ENCODE results near the gene CYFIP2. TPM values are rescaled to one million over a fixed set of nuclear protein-coding genes. Genes with fewer than 3 reads are reported as not detected.
"Not testable (repeated sequence)": the region's sequence is repeated elsewhere in the genome, so short reads cannot be mapped to it uniquely, and the experiment has no call there.

Gene CYFIP2
- total and polyA plus RNA-seq, 7 experiments from 2014 or later = 386 to 755 (median 431) TPM

DNA sequence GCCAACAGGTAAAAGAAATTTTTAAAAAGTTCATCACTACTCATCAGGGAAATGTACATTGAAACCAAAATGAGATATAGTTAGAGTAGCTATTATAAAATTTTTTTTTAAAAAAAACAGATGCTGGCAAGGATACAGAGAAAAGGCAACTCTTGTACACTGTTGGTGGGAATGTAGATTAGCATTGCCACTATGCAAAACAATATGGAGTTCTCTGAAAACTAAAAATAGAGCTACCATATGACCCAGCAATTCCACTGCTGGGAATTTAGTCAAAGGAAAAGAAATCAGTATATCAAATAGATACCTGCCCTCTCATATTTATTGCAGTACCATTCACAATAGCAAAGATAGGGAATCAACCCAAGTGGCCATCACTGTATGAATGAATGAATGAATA lies 149.9 kb downstream of the CYFIP2 start:
- DNase-seq (no peak), ATAC-seq (no peak)
- no peaks in the 10 kb centered on the region for H3K36me3 ChIP-seq (ENCODE audit: control insufficient read depth in 2 of 3, insufficient read depth in 3 of 3, low read length in 3 of 3)
- H3K9me3 Mint-ChIP-seq = peaks cover 4 to 50% (median 15%) of the 10 kb centered on the region in 11 donors
- no peak overlapping the region for H3K27ac ChIP-seq (ENCODE audit: low read depth, low read length)
- intact Hi-C loops (cut with micrococcal nuclease) = no loop called here
- POLR2A ChIA-PET = no interaction called here
- H3K4me3 Mint-ChIP-seq = no peak overlapping the region
- H3K4me1 Mint-ChIP-seq = peaks cover 0 to 3% (median 0%) of the 10 kb centered on the region in 7 donors
- no peaks in the 10 kb centered on the region for H3K27me3 ChIP-seq (ENCODE audit: control insufficient read depth in 2 of 2, insufficient read depth in 2 of 2, low read length in 2 of 2)
- peaks cover 0 to 52% (median 16%) of the 10 kb centered on the region in 5 donors for H3K27me3 Mint-ChIP-seq
- H3K36me3 Mint-ChIP-seq = peaks cover 0 to 11% (median 3%) of the 10 kb centered on the region in 5 donors
- CTCF ChIA-PET = no interaction called here
- H3K9me3 ChIP-seq (ENCODE audit: control insufficient read depth in 2 of 3, low read length in 3 of 3) = no peaks in the 10 kb centered on the region
- no peaks in the 10 kb centered on the region for H3K4me1 ChIP-seq (ENCODE audit: control insufficient read depth in 2 of 2, insufficient read depth in 2 of 2, low read length in 2 of 2)
- H3K4me3 ChIP-seq (ENCODE audit: low read length) = no peak overlapping the region
- H3K27ac Mint-ChIP-seq = no peak overlapping the region

DNA sequence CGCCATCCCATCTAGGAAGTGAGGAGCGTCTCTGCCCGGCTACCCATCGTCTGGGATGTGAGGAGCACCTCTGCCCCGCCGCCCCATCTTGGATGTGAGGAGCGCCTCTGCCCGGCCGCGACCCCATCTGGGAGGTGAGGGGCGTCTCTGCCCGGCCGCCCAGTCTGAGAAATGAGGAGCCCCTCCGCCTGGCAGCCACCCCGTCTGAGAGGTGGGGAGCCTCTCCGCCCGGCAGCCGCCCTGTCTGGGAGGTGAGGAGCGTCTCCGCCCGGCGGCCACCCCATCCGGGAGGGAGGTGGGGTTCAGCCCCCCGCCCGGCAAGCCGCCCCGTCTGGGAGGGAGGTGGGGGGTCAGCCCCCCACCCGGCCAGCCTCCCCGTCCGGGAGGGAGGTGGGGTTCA lies 153.6 kb downstream of the CYFIP2 start:
- H3K27ac Mint-ChIP-seq; H3K4me1 ChIP-seq (ENCODE audit: control insufficient read depth in 2 of 2, insufficient read depth in 2 of 2, low read length in 2 of 2); DNase-seq; H3K9me3 ChIP-seq (ENCODE audit: control insufficient read depth in 2 of 3, low read length in 3 of 3); CTCF ChIA-PET; H3K27ac ChIP-seq (ENCODE audit: low read depth, low read length); H3K4me3 ChIP-seq (ENCODE audit: low read length); H3K36me3 ChIP-seq (ENCODE audit: control insufficient read depth in 2 of 3, insufficient read depth in 3 of 3, low read length in 3 of 3); H3K4me1 Mint-ChIP-seq; H3K4me3 Mint-ChIP-seq; H3K36me3 Mint-ChIP-seq; POLR2A ChIA-PET; intact Hi-C loops (cut with micrococcal nuclease); ATAC-seq; H3K27me3 ChIP-seq (ENCODE audit: control insufficient read depth in 2 of 2, insufficient read depth in 2 of 2, low read length in 2 of 2): not testable (repeated sequence)
- Mint-ChIP-seq H3K9me3 (peaks cover 0 to 40% (median 13%) of the 10 kb centered on the region in 11 donors), H3K27me3 (peaks cover 0 to 30% (median 0%) of the 10 kb centered on the region in 5 donors)

DNA sequence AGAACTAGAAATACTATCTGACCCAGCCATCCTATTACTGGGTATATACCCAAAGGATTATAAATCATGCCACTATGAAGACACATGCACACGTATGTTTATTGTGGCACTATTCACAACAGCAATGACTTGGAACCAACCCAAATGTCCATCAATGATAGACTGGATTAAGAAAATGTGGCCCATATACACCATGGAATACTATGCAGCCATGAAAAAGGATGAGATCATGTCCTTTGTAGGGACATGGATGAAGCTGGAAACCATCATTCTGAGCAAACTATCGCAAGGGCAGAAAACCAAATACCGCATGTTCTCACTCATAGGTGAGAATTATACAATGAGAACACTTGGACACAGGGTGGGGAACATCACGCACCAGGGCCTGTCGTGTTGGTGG lies 164.0 kb downstream of the CYFIP2 start:
- POLR2A ChIA-PET = not testable (repeated sequence)
- intact Hi-C loops (cut with micrococcal nuclease) = loop anchor here (5.0 kb wide), 2 partner anchors 47 to 242 kb away; partner anchors contain the start of gene C5orf52 (in 1 of the 2)

DNA sequence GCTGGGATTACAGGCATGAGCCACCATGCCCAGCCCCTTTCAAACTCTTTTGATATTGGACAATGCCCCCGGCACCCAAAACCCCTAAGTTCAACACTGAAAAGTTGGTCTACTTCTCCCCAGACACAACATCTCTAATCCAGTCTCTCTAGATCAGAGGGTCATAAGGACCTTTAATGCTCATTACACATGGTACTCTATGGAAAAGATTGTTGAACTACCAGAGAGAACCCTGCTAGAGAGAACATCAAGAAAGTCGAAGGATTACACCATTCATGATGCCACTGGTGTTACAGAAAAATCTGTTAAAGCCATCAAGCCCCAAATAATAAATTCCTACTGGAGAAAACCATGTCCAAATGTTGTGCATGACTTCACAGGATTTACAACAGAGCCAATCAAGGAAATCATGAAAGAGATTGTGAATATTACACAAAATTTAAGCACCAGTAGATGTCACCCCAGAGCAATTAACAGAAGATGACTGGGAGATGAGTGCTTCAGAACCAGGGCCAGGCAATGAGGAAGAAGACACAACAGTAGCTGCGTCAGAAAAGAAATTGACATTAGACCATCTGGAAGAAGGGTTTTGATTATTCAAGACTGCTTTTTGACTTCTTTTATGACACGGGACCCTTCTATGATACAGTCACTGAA lies 165.7 kb downstream of the CYFIP2 start:
- Mint-ChIP-seq H3K27ac (no peak overlapping the region), H3K36me3 (peaks cover 0 to 9% (median 0%) of the 10 kb centered on the region in 5 donors), H3K9me3 (peaks cover 0 to 8% (median 0%) of the 10 kb centered on the region in 11 donors), H3K4me3 (peak overlapping the region in 1 of 10 donors; percentile 57), H3K27me3 (peaks cover 0 to 28% (median 0%) of the 10 kb centered on the region in 5 donors), H3K4me1 (peaks cover 0 to 9% (median 7%) of the 10 kb centered on the region in 7 donors)
- DNase-seq (peak in 7 of 9 donors; percentile 19 to 60 (median 38)), ATAC-seq (peak; percentile 91)
- no peaks in the 10 kb centered on the region for H3K4me1 ChIP-seq (ENCODE audit: control insufficient read depth in 2 of 2, insufficient read depth in 2 of 2, low read length in 2 of 2)
- no peak overlapping the region for H3K27ac ChIP-seq (ENCODE audit: low read depth, low read length)
- H3K36me3 ChIP-seq (ENCODE audit: control insufficient read depth in 2 of 3, insufficient read depth in 3 of 3, low read length in 3 of 3) = no peaks in the 10 kb centered on the region
- intact Hi-C loops (cut with micrococcal nuclease) = loop anchor here (1.0 to 5.0 kb wide), 6 partner anchors 39 to 312 kb away; partner anchors contain the start of genes LSM11 (in 2 of the 2) and C5orf52 (in 1 of the 2)
- no peak overlapping the region for H3K4me3 ChIP-seq (ENCODE audit: low read length)
- H3K27me3 ChIP-seq (ENCODE audit: control insufficient read depth in 2 of 2, insufficient read depth in 2 of 2, low read length in 2 of 2) = no peaks in the 10 kb centered on the region
- CTCF ChIA-PET = interaction anchor here (0.5 to 3.2 kb wide), 4 partner anchors 287 to 376 kb away, joined by 3 to 16 read pairs (median 6); partner anchors contain the start of gene LSM11
- no peaks in the 10 kb centered on the region for H3K9me3 ChIP-seq (ENCODE audit: control insufficient read depth in 2 of 3, low read length in 3 of 3)
- POLR2A ChIA-PET = no interaction called here

More for the DNA sequence above, 164.0 kb downstream of the CYFIP2 start:
- H3K27me3 ChIP-seq (ENCODE audit: control insufficient read depth in 2 of 2, insufficient read depth in 2 of 2, low read length in 2 of 2); H3K27ac ChIP-seq (ENCODE audit: low read depth, low read length); CTCF ChIA-PET; H3K36me3 ChIP-seq (ENCODE audit: control insufficient read depth in 2 of 3, insufficient read depth in 3 of 3, low read length in 3 of 3); H3K4me1 Mint-ChIP-seq; H3K9me3 ChIP-seq (ENCODE audit: control insufficient read depth in 2 of 3, low read length in 3 of 3); H3K27ac Mint-ChIP-seq; ATAC-seq; H3K4me3 Mint-ChIP-seq; DNase-seq; H3K4me3 ChIP-seq (ENCODE audit: low read length); H3K9me3 Mint-ChIP-seq; H3K4me1 ChIP-seq (ENCODE audit: control insufficient read depth in 2 of 2, insufficient read depth in 2 of 2, low read length in 2 of 2): not testable (repeated sequence)
- Mint-ChIP-seq H3K27me3 (peaks cover 0 to 39% (median 0%) of the 10 kb centered on the region in 5 donors), H3K36me3 (peaks cover 0 to 10% (median 0%) of the 10 kb centered on the region in 5 donors)

DNA sequence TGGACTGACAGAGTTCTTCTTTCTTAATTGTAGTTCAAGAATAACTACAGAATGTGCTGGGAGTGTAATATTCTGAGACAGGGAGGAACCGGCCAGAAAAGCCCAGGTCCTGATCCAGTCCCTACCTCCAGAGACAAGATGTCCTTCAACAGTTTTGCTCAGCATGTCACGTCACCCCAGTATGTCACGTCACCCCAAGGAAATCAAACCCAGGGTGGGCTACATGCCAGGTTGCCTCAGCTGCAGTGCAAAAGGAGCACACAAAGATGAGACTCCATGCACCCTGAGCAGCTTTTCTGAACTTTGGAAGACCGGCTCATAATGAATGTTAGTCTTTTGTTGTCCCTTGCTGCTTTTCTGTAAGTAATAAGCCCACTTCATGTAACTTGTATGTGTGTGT lies 168.2 kb downstream of the CYFIP2 start:
- peaks cover 0 to 9% (median 0%) of the 10 kb centered on the region in 5 donors for H3K27me3 Mint-ChIP-seq
- Histone ChIP-seq H3K36me3 (ENCODE audit: control insufficient read depth in 2 of 3, insufficient read depth in 3 of 3, low read length in 3 of 3) (no peaks in the 10 kb centered on the region), H3K27ac (ENCODE audit: low read depth, low read length) (no peak overlapping the region), H3K9me3 (ENCODE audit: control insufficient read depth in 2 of 3, low read length in 3 of 3) (no peaks in the 10 kb centered on the region), H3K27me3 (ENCODE audit: control insufficient read depth in 2 of 2, insufficient read depth in 2 of 2, low read length in 2 of 2) (no peaks in the 10 kb centered on the region), H3K4me1 (ENCODE audit: control insufficient read depth in 2 of 2, insufficient read depth in 2 of 2, low read length in 2 of 2) (no peaks in the 10 kb centered on the region), H3K4me3 (ENCODE audit: low read length) (no peak overlapping the region)
- peaks cover 0 to 9% (median 7%) of the 10 kb centered on the region in 7 donors for H3K4me1 Mint-ChIP-seq
- ATAC-seq = no peak
- peaks cover 0 to 7% (median 0%) of the 10 kb centered on the region in 11 donors for H3K9me3 Mint-ChIP-seq
- no peak overlapping the region for H3K4me3 Mint-ChIP-seq
- peaks cover 0 to 4% (median 0%) of the 10 kb centered on the region in 5 donors for H3K36me3 Mint-ChIP-seq
- POLR2A ChIA-PET = no interaction called here
- CTCF ChIA-PET = interaction anchor here (3.2 kb wide), 1 partner anchor 309 kb away, joined by 16 read pairs; the partner anchor contains the start of gene LSM11
- intact Hi-C loops (cut with micrococcal nuclease) = loop anchor here (5.0 kb wide), 2 partner anchors 43 to 238 kb away; partner anchors contain the start of gene C5orf52 (in 1 of the 2)
- H3K27ac Mint-ChIP-seq = no peak overlapping the region
- no peak for DNase-seq

DNA sequence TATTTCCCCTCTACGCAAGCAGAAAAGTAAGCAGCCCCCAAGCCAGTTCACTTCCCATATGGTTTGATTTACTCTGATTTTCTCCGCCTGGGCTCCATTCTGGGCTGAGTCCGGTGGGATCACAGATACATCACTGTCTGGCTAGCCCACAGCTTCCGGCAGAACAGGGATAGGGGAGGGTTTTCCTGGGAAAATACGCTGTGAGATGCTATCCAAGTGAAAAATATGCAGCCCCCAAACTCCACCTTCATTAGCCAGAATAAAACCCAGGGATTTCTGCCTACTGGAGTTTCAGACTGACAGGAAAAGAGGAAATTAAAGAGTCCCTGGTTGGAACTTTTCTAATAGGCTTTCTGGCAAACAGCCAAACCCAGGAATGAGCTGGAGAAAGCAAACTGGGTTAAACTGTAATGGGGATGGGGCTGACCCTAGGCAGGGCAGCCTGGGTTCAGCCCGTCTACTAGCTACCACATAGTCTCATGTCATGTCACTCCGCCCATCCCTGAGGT lies 177.2 kb downstream of the CYFIP2 start:
- ATAC-seq (no peak), DNase-seq (no peak)
- H3K36me3 ChIP-seq (ENCODE audit: control insufficient read depth in 2 of 3, insufficient read depth in 3 of 3, low read length in 3 of 3) = no peaks in the 10 kb centered on the region
- Mint-ChIP-seq H3K27me3 (peaks cover 0 to 9% (median 0%) of the 10 kb centered on the region in 5 donors), H3K27ac (no peak overlapping the region), H3K4me1 (no peaks in the 10 kb centered on the region), H3K36me3 (peaks cover 0 to 3% (median 0%) of the 10 kb centered on the region in 5 donors), H3K4me3 (no peak overlapping the region), H3K9me3 (peaks cover 0 to 3% (median 0%) of the 10 kb centered on the region in 11 donors)
- H3K27ac ChIP-seq (ENCODE audit: low read depth, low read length) = no peak overlapping the region
- H3K4me3 ChIP-seq (ENCODE audit: low read length) = no peak overlapping the region
- H3K9me3 ChIP-seq (ENCODE audit: control insufficient read depth in 2 of 3, low read length in 3 of 3) = no peaks in the 10 kb centered on the region
- H3K27me3 ChIP-seq (ENCODE audit: control insufficient read depth in 2 of 2, insufficient read depth in 2 of 2, low read length in 2 of 2) = no peaks in the 10 kb centered on the region
- H3K4me1 ChIP-seq (ENCODE audit: control insufficient read depth in 2 of 2, insufficient read depth in 2 of 2, low read length in 2 of 2) = no peaks in the 10 kb centered on the region
- POLR2A ChIA-PET = no interaction called here
- CTCF ChIA-PET = no interaction called here
- intact Hi-C loops (cut with micrococcal nuclease) = no loop called here
